CD4-positive, alpha-beta T cell treated with Interleukin-21 for 1 hour (primary cell): ENCODE results near the gene PTPRO.

Experiments
- DNase-seq: peaks from one replicate; pipeline ENCODE4 v3.0.0-alpha.2; 2020

The PTPRO gene

DNA sequence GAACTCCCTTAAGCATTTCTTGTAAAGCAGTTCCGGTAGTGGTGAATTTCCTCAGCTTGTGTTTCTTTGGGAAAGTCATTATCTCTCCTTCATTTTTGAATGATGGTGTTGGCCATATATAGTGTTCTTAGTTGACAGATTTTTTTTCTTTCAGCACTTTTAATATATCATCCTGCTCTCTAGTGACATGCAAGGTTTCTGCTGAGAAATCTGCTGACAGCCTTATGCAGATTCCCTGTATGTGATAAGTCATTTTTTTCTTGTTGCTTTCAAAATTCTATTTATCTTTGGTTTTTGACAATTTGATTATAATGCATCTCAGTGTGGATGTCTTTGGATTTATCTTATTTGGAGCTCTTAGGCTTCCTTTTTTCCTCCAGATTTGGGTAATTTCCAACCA lies 135.7 kb downstream of the PTPRO start:
- no peak for DNase-seq

DNA sequence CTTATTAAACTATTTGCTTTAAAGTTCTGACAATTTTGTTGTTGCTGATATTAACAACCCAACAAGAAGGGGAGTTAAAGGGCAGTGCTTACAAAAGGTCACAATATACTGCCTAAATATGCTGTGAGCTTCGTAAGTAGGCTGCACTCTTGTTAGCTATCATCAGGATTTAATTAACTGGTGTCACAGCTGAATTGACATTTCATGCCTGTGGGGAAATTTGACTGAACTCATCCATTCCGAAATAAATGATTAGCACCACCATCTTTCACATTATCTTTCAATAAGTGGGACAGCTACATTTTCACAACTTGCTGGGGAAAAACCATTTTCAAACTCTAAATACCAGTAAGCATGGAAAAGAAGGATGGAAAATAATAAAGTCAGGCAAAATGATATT lies 146.6 kb downstream of the PTPRO start:
- DNase-seq: no peak

DNA sequence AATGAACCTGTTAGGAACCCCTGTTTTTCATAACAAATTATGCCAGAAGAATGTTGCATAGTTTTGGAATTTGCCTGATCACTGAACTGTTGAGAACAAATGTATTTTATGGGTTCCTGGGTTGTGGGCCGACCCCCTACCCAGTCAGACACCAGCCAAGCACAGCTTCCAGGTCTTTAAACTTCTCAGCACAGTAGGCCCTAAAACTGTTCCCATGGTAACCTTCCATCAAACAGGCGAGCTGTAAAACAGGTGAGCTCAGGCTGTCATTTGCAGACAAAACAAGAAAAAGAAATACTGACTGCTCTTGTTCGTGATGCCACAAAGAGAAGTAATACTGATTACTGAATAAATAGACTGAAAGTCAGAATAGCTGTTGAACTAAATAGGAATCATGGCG lies 147.0 kb downstream of the PTPRO start:
- DNase-seq: no peak

DNA sequence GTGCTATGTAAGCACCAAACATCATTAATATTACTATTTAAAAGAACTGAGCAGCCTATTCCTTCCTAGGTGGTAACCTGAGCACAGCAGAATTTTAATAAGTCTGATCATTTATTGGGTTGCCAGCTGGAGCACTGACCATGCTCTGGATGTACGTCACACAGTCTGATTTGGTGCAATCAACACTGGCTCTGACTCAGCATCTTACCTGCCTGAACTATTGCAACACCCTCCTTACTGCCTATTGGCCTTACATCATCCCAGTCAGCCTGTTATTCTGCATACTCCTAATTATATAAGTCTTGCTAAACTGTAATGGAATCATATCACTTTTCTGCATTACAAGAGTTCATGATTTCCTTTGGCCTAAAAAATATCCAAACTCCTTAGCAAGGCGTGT lies 149.7 kb downstream of the PTPRO start:
- no peak for DNase-seq

DNA sequence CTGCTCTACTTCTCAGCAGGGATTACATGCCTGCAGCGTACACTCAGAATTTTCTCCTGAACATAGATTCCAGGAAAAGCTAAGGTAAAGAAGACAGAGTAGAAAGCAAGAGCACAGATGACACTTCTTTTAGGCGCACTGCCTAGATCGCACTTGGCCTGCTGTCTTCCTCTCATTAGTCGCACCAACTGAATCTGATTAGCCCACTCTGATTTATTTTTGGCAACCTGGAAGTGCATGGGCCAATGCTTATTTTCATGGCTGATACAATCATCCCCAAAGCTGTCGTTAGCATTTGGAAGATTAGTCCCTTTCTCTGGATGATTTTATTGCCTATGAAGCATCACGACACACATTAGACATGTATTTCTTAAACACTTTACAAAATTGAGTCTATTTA lies 152.5 kb downstream of the PTPRO start:
- no peak for DNase-seq

DNA sequence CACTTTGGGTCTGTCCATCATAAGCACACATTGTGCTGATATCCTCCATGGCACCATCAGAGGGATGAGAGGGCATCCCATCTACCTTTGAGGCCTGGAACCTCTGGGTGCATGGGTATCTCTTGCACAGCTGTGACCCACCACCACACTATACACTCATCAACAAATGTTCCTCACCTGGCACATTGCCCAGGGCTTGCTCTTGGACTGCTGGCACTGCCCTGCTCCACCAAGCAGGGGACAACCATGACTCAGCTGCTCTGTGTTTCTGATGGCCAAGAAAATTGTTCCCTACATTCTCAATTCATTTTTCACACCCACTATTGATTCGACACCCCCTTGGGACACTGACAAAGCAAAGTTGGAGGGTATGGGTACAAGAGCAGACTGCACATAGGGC lies 155.5 kb downstream of the PTPRO start:
- no peak for DNase-seq

DNA sequence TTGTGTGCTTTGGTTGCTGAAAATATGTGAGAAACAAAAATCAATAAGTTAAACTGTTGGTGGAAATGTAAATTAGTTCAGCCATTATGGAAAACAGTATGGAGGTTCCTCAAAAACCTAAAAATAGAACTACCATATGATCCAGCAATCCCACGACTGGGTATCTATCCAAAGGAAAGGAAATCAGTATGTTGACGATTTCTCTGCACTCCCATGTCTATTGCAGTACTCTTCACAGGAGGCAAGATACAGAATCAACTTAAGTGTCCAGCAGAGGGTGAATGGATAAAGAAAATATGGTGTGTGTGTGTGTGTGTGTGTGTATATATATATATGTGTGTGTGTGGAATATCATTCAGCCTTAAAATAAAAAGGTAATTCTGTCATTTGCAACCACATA lies 159.5 kb downstream of the PTPRO start:
- no peak for DNase-seq

DNA sequence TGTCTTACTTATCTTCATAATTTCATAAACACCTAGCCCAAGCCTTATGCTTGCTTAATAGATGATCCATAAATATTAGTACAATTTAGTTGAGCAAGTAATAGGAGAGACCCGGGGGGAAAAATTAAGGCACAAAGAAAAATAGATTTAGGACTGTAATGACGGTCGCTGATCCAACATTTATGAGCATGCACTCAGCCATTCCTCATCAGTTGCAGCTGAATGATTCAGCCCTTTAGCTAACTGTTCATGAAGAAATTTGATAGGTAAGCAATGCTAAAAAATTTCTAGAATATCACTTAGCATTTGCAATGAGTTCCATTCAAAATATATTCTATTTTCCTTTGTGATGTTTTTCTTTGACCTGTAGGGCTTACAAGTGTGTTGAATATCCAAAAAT lies 163.2 kb downstream of the PTPRO start:
- no peak for DNase-seq

DNA sequence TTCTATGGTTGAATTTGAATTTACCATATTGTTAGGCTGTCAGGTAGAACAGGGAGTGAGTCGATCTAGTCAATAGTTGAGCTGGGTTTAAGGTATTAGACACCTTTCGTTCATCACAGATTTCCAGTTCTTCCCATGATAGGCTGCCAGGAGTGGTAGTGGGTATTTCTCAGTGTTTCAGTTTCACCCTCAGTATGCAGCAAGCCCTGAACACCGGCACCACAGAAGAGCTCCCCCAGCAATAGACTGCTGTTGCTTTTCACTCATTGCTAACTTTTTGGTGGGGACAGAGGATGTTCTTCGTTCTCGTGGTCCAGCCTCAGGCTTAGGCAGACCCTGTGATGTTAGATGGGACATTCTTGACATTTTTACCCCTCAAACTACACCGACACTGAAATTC lies 164.6 kb downstream of the PTPRO start:
- no peak for DNase-seq

DNA sequence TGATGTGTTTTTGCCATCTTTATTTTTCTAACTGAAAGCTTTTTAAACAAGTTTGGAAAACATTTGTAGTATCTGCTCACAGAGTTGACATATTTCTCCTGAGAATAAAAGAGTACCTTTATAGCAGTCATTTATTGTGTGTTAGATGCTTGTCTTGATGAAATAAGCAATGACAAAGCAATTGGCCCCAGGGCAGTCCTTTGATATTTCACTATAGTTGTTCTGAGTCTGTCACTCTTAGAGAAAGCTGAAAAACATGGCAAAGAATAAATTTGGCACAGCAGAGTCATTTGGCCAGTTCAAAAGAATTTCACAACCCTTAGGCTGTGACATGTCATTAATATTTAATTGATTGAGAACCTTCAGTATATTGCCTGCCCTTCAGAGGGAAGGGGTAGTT lies 166.2 kb downstream of the PTPRO start:
- no peak for DNase-seq

DNA sequence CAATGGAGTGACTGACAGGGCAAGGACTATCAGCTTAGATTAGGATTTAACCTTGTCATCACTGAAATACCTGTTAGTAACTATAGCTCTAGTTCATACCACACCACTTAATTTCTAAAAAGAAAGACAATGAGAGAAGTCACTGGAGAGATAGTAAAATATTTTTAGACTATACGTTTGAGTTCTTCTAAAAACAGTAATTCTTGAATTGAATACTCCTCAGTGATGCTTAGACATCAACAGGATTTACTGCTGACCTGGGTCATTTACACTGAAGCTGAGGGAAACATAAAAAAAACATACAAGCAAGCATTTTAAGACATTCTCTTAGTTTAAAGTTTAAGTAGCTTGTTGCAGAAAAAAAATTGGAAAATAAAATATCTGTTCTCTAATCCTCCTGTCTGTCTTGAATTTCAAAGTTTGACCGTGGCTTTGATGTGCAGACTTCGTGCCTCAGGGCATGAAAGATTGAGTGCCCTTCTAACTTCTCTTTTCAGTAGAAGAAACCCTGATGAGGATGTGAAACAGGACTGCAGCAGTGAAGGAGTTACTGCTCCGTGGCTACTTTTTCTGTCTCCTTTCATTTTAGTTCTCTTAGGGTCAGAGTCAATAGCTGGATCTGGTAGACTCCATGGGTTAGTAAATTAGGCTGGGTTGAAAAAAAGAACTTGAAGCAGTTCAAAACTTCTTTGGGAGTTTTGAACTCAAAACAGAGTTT lies 172.2 kb downstream of the PTPRO start:
- no peak for DNase-seq

DNA sequence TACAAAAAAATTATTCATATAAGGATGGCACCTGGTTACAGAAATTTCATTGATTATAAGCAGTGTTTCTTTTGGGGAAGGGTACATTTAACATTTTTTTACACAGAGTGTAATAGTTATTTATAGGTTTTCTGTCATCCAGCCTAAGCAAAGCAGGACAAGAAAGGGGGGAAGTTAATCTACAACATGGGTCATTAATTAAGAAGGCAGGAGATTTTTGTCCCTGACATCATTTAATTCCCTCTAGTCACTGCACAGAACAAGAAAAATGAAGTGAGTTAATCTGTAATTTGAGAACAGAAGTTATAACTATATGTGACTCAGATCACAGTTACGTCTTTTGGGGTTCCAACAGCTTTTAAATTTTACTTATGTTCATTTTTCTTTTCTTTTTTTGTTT lies 173.4 kb downstream of the PTPRO start:
- no peak for DNase-seq

DNA sequence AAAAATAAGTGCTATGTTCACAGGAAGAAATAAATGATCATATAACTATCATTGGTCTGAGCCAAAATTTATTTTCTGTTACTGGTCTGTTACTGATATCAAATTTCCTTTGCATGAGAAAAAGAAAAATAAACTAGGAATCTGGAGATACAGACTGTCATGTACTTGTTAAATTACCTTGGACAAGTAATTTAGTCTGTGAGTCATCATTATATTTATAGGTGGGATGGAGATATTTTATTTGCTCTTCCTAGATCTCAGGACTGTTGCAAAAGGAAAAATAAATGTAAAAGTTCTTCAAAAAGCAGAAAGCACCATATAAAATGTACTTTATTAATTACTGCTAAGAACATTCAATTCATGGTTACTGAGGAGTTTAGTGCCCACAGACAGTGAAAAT lies 174.4 kb downstream of the PTPRO start:
- no peak for DNase-seq

DNA sequence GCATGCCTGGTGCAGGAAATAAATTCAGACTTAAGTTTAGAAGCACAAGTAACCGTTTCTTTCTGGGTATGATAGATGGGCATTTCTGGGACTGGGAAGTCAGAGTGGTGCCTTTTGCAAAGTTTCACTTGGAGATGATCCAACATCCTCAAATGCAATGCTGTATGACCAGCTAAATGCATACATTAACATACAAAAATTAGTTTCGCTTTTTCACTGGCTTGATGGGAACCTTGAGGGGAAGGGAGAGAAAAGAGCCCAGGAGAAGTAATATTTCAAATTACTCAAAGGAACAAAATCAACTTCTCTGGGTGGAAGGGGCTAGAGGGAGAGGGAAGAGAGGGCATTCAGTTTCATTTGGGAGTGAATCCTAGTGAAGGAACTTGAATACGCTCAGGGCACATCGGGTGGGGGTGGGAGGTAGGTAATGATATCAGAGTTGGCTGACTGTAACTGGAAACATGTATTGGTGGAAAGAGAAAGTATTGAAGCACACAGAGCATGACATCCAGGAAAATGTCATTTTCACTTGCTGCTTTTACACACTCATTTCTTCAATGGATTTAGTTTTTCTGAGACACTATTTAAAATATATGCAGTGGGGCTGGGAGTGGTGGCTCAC lies 175.5 kb downstream of the PTPRO start:
- no peak for DNase-seq

DNA sequence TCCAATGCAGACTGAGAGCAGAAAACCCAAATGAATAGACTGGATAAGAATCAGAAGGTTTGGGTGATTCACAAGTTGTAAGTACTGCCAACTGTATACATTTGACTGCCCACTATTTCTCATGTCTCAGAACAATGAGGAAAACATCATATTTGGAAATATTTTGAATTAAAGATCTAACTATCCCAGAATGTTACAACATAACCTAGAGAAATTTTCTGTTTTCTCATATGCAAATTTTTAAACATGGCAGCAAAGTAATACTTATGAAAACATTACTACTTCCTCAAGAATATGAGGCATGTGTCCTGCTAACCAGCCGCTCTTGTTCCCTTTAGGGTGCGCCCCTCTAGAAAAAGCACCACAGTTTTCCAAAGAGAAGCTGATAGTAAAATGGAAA lies 179.9 kb downstream of the PTPRO start:
- no peak for DNase-seq

DNA sequence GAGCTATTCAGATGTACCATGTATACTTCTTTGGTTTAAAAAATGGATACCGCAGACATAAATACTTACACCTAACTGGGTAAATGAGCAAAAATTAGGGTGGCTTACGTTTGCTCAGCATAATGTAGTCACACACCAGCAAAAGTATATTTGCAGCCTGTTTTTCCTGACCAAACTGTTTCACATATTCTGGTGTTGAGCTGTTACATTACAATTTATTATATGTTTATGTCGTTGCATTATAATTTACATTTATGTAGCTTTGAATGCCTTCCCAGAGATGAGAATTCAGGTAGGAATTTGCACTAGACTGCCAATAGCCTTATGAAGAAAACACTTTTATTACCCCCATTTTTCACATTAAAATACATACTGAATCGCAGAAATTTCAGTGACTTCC lies 183.3 kb downstream of the PTPRO start:
- DNase-seq: no peak

DNA sequence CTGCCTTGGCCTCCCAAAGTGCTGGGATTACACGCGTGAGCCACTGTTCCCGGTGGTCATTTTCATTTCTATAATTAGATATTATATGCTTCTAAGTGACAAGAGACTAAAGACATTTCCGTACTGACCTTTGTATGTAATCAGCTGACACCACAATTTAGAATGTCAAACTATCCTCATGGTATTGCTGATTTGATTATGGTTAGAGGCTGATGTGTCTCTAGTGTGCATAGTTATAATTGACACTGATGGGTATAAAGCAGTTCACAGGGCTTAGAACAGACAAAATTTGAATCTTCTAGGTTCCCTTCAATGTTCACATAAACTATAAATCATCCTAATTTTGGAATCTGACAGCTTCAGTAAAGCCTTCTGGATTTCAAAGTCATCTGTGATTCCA lies 192.7 kb downstream of the PTPRO start:
- DNase-seq: no peak

DNA sequence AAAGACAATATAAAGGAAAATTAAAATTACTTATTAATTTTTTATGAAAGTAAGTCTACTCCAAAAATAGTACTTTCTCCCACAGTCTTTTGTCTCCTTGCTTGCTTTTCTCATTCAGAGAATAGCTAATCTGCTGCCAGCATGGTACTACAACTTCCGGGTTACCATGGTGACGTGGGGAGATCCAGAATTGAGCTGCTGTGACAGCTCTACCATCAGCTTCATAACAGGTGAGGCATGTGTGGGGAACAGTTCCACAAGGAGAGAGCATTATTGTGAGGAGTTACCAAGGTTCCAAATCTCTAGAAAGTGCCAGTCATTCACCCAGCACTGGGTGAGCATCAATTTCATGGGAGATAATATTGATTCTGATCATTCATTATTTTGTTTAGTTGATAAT lies 197.8 kb downstream of the PTPRO start:
- DNase-seq: no peak

DNA sequence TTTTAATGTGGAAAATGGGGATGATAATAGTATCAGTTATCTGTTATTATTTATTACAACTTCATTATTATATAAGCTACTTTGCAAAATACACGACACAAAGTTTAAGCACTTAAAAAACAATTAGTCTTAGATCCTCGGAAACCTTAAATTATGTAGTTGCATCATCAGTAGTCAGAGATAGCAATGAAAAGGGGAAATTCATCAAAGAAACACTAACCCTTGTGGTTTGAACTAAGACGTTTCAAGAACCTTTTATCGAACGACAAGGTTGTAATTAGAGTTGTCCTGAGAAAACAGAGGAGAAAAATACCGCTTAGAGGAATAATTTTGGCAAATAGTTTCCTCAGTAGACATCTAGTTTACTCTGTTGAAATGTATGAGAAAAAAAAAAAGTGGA lies 198.5 kb downstream of the PTPRO start:
- no peak for DNase-seq

DNA sequence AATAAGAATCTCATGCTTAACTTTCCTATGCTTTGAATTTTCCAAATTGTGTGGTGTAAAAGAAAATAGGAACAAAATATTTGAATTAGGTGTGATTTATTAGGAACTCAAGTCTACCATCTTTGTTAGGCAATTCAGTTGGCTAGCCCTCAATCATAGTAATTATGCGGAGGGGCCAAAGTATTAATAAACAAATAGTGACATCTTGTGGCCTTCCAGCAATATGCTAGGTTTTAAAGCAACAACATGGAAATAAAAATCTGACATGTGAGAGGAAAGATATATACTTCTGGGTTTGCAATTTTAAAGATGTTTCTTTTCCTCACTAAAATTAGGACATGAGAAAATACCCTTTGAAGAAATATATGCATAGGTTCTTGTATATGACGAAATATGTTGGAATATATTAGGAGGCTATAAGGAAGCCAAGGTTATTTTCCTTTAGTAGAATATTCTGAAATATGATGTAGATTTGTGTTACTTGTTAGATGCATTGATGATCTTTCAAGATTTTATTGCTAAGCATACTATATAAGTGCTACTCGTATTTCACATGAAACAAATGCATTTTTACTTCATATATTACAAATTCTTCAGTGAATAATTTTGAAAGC lies 200.4 kb downstream of the PTPRO start:
- DNase-seq: peak; percentile 28

DNA sequence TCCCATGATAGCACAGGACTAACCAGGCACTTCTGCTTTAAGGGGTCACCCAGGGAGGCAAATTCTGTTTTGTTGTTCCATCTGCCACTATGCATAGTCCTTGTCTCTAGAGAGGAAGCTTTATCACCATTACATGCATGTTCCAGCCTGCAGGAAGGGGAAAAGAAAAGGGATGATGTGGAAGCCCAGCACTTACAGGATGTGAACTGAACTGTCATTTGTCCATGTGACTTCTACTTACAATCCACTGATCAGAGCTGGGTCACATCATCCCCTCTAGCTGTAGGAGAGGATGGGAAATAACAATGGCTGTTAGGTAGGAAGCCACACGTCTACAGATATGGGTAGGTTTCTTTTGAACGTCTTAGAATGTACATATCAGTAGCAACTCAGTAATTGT lies 203.1 kb downstream of the PTPRO start:
- DNase-seq: no peak

DNA sequence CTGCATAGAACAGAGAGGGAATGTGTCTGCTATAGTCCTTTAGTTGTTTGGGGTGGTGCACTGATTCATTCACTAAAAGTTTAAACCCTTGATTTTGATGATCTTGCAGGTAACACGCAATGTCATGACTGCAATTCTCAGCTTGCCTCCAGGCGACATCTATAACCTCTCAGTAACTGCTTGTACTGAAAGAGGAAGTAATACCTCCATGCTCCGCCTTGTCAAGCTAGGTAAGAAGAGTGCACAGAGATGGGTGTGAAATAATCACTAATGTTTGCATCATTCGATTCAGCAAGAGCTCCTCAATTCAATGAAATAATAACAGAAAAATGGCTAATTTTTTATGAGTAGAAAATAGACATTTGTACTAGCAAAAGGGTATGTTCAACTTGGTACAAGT lies 203.7 kb downstream of the PTPRO start:
- DNase-seq: no peak

DNA sequence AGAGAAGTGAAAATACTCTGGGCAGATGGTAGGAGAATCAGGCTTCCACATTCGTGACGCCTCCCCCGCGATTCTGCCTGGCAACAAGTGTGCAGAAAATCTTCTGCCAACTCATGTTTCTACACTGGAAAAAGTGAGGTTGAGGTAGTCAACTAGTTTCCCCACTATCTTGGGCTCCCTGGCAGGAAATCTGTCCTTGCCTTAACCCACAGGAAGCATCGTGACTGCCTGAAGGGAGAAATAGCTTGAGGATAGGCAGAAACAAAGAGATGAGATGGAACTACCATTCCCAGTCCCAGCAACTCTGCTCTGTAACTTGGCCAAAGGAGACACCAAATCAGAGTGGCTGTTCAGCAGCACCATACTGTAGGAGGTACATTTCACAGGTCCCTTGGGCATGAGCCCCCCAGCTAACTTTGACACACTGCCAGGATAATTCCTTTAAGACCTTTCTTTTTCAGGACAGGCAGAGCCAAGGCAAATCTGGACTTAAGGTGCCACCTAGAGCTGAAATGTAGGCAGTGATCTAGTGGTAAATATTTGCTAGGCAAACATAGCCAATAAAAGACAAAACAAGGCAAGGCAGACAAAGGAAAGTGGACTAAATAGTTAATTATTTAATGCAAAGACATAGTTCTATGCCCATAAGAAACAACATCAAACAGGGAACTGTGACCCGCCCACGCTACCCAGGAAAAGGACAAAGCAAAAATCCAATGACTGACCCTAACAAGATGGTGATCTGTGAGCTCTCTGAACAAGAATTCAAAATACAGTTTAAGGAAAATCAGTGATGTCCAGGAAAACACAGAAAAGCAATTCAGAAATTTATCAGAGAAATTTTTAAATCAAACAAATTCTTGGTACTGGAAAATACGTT lies 205.1 kb downstream of the PTPRO start:
- no peak for DNase-seq

DNA sequence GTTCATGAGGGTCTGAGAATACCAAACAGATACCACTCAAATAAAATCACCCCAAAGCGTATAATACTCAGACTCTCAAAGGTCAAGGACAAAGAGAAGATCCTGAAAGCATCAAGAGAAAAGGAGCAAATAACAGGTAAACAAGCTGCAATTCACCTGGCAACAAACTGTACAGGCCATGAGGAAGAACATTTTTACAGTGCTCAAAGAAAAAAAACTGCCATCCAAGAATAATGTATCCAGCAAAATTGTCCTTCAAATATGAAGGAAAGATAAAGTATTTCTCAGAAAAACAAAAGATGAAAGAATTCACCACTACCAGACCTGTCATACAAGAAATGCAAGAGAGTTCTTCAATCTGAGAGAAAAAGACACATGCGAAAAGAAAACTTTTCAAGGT lies 206.4 kb downstream of the PTPRO start:
- DNase-seq: no peak
